Measurements from ENCODE around the gene MAU2.

Gene MAU2

GRCh38 chr19:19336597-19336996 lies 16.0 kb downstream of the MAU2 start:
- H3K36me3 ChIP-seq (ENCODE audit: insufficient read depth, low read length) = peaks cover 83% of the 10 kb centered on the region

GRCh38 chr19:19337120-19337519 lies 16.5 kb downstream of the MAU2 start:
- Histone ChIP-seq H3K4me2 (ENCODE audit: low read length) (no peak overlapping the region), H3K9ac (ENCODE audit: low read length) (no peak overlapping the region), H2AFZ (ENCODE audit: low read length) (no peak overlapping the region), H4K20me1 (ENCODE audit: insufficient read depth, low read length) (no peaks in the 10 kb centered on the region), H3K4me3 (ENCODE audit: low read depth, low read length, poor library complexity, severe bottlenecking) (no peak overlapping the region), H3K9me2 (ENCODE audit: low read depth, low read length) (no peaks in the 10 kb centered on the region), H3K27me3 (ENCODE audit: insufficient read depth, low read length) (no peaks in the 10 kb centered on the region), H3K79me2 (ENCODE audit: insufficient read depth, low read length) (no peaks in the 10 kb centered on the region), H3K36me3 (ENCODE audit: insufficient read depth, low read length) (peaks cover 81% of the 10 kb centered on the region), H3F3A (ENCODE audit: insufficient read depth, low read length) (no peaks in the 10 kb centered on the region), H3K27ac (ENCODE audit: low read depth, low read length, poor library complexity, severe bottlenecking) (no peak overlapping the region), H3K4me1 (ENCODE audit: insufficient read depth, low read length, severe bottlenecking) (no peaks in the 10 kb centered on the region), H3K9me3 (ENCODE audit: low read length) (no peaks in the 10 kb centered on the region)
- TF ChIP-seq CTCF (IDR thresholded peaks at IDR 0.05; ENCODE audit: low read length) (no peak), EZH2 (IDR thresholded peaks at IDR 0.05; ENCODE audit: borderline replicate concordance, low read length) (no peak)

More at GRCh38 chr19:19336597-19336996, 16.0 kb downstream of the MAU2 start:
- no peaks in the 10 kb centered on the region for H4K20me1 ChIP-seq (ENCODE audit: insufficient read depth, low read length)
- no peaks in the 10 kb centered on the region for H3K27me3 ChIP-seq (ENCODE audit: insufficient read depth, low read length)
- H3K9me3 ChIP-seq (ENCODE audit: low read length) = no peaks in the 10 kb centered on the region
- no peaks in the 10 kb centered on the region for H3K79me2 ChIP-seq (ENCODE audit: insufficient read depth, low read length)
- no peak overlapping the region for H3K4me3 ChIP-seq (ENCODE audit: low read depth, low read length, poor library complexity, severe bottlenecking)
- no peak overlapping the region for H3K9ac ChIP-seq (ENCODE audit: low read length)
- no peak overlapping the region for H3K27ac ChIP-seq (ENCODE audit: low read depth, low read length, poor library complexity, severe bottlenecking)
- no peaks in the 10 kb centered on the region for H3K4me1 ChIP-seq (ENCODE audit: insufficient read depth, low read length, severe bottlenecking)
- no peaks in the 10 kb centered on the region for H3K9me2 ChIP-seq (ENCODE audit: low read depth, low read length)
- no peak for TF ChIP-seq EZH2 (IDR thresholded peaks at IDR 0.05; ENCODE audit: borderline replicate concordance, low read length)
- TF ChIP-seq CTCF (IDR thresholded peaks at IDR 0.05; ENCODE audit: low read length) = no peak
- no peak overlapping the region for H3K4me2 ChIP-seq (ENCODE audit: low read length)
- no peak overlapping the region for H2AFZ ChIP-seq (ENCODE audit: low read length)
- H3F3A ChIP-seq (ENCODE audit: insufficient read depth, low read length) = no peaks in the 10 kb centered on the region

- no peaks in the 10 kb centered on the region for H3K79me2 ChIP-seq (ENCODE audit: insufficient read depth, low read length)
- H3K4me3 ChIP-seq (ENCODE audit: low read depth, low read length, poor library complexity, severe bottlenecking) = no peak overlapping the region
- H3K9ac ChIP-seq (ENCODE audit: low read length) = no peak overlapping the region
- H3K9me2 ChIP-seq (ENCODE audit: low read depth, low read length) = no peaks in the 10 kb centered on the region
- peaks cover 76% of the 10 kb centered on the region for H3K36me3 ChIP-seq (ENCODE audit: insufficient read depth, low read length)
- no peaks in the 10 kb centered on the region for H3K27me3 ChIP-seq (ENCODE audit: insufficient read depth, low read length)
- no peaks in the 10 kb centered on the region for H3K4me1 ChIP-seq (ENCODE audit: insufficient read depth, low read length, severe bottlenecking)
- no peak overlapping the region for H2AFZ ChIP-seq (ENCODE audit: low read length)
- TF ChIP-seq CTCF (IDR thresholded peaks at IDR 0.05; ENCODE audit: low read length) = no peak
- no peak for TF ChIP-seq EZH2 (IDR thresholded peaks at IDR 0.05; ENCODE audit: borderline replicate concordance, low read length)
- no peak overlapping the region for H3K4me2 ChIP-seq (ENCODE audit: low read length)
- no peaks in the 10 kb centered on the region for H3K9me3 ChIP-seq (ENCODE audit: low read length)
- H3F3A ChIP-seq (ENCODE audit: insufficient read depth, low read length) = no peaks in the 10 kb centered on the region
- no peaks in the 10 kb centered on the region for H4K20me1 ChIP-seq (ENCODE audit: insufficient read depth, low read length)
- H3K27ac ChIP-seq (ENCODE audit: low read depth, low read length, poor library complexity, severe bottlenecking) = no peak overlapping the region
These were observed 17.5 kb downstream of the MAU2 start for GRCh38 chr19:19338082-19338481.
